HG02623 (cell line): ENCODE results near the gene SFTPA2.
"Not testable (repeated sequence)": the region's sequence is repeated elsewhere in the genome, so short reads cannot be mapped to it uniquely, and the experiment has no call there.

Source experiments
- ATAC-seq: cut with Tn5 transposase; IDR thresholded peaks from one replicate; pipeline ENCODE4 v1.9.1; 2021; ENCODE audit warnings: moderate library complexity; ENCODE audit not compliant: unreplicated experiment

SFTPA2 gene

DNA sequence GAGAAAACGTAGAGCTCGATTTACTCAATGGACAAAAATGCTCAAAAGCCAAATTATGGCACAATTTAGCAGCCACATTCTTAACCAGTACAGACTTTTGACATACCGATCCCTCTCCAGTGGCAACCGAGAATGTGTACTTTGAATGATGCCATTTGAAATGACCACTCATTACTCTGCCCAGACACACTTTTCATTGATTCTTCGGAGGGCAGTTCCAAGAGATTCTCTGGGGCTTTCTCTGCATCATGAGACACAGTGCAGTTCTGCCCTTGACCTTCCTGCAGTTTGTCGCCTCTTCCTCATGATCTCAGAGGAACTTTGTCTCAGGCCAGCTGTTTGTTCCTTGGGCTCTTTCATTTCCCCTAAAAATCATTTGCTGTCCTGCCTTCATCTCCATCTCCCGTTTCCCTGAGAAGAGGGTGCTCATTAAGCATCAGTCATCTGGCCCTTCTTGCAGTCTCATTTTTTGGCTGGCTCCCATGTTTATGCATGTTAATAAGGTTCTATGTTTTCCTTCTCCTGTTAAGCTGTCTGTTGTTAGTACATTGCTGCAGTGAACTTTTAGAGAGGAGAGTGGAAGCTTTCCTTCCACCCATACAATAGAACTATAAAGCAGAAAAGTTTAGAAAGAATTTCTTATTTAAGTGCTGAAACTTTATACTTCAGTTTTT is 43.5 kb downstream of the SFTPA2 start:
- not testable (repeated sequence) for ATAC-seq

DNA sequence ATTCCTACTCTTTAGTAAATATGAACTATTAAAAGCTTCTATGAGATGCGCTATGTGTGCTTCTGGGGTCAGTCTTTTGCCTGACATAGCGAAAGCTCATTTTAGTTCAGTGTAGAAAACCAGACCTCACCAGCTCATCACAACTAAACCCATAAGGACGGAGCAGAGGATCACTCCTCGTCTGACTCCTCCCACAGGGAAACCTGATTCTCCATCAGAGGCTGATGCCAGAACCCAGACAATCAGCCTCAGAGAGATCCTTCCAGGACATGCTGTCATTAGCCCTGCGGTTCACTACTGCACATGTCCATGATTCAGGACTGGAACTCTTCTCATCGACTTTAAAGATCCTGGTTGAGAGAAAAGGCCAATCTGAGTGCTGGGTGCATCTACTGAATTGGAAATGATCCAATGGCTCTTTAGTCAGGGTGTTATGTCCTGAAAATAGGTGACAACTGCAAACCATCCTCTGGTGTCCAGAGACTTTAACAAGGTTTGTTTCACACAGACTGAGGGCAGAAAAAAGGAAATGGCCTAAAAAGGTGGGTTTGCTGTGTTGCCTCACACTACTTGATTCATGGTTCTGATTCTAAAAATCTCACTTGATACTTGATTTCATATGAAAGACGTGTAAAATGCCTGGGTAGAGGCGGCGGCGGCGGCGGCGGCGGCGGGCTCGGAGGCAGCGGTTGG is 48.2 kb downstream of the SFTPA2 start, which contains the start of gene EIF5AL1:
TSS of gene EIF5AL1 (plus strand) at position 643 of the 693 bp plus-strand sequence. CDS start 117 bp downstream, outside the sequence.
- not testable (repeated sequence) for ATAC-seq

DNA sequence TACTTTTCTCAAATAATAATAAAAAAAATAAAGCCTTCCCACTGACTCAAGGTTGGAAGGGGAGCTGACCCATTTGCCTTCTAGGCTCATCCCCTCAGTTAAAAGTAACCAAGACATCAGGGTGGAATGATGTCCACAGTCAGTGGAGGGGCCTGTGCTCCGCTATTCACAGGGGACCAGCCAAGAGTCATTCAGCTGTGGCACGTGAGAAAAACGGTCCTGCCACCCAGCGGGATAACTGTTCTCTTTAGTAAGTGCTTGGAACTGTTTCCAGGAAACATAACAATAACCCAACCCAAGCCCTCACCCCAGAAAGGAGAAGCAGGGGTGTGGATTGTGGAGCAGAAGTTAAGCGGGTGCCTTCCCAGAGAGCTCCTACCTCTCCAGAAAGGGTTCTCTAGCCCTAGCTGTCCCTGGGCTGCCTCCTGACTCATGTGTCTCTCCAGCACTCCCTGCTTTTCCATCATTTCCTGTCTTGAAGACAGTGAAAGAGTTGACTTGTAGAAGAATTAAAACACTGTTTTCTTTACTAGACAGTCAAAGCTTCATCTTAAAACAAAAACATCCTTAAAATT is 50.2 kb downstream of the SFTPA2 start:
- ATAC-seq, result not testable (repeated sequence)

DNA sequence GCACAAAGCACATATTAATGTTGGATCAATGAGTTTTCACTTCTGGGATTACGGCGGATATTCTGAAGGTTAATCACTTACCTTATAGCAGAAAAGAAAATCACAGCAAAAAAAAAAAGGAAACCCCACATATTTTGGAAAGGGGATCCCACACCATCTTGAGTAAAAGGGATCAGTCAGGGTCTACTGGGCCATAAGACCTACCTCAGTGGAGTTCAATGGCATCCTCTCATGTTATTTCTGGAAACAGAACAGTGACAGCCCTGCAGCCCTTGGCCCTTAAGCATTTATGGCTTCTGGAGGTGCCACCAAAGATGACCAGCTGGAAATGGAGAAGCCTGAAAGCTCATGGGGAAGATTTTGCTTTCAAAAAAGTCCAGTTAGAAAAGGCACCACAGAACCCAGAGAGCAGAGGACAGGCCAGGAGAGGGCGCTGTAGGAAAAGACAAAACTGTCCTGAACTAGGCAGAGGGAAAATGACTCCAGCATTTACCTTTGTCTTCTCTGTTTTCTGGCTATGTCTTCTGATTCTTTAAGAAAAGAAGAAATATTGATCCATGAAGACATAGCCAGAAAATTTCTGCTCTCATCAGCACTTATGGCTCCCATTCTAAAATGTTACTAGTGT is 50.8 kb downstream of the SFTPA2 start:
- not testable (repeated sequence) for ATAC-seq

DNA sequence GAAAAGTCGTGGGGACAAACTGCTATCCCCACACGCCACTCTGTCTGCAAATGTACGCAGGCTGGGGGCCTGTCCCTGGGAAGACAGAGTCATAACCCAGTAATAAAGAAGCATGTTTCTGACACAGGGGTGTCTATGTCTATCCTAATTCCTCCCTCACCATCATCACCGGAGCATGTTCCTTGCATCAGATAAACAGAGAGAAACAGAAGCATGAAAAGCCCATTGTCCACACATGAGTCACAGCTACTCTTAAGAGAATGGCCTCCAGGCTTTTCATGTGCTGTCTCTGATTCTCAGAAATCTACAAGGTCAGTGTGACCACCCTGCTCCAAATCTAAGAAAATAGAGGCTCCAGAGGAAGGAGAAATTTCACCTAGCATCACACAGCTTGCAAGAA is 52.0 kb downstream of the SFTPA2 start:
- not testable (repeated sequence) for ATAC-seq

GRCh38 chr10:79507440-79508167 is 52.6 kb downstream of the SFTPA2 start:
- ATAC-seq, result no peak
